Measurements from ENCODE around the gene FGFR3.

GRCh38 chr4:1751155-1751918 is 41.8 kb upstream of the FGFR3 start:
- TF ChIP-seq CTCF (IDR thresholded peaks at IDR 0.05; ENCODE audit: low read length) (no peak), EZH2 (optimal IDR thresholded peaks at IDR 0.05; ENCODE audit: low read depth, low read length) (no peak), EZH2phosphoT487 (IDR thresholded peaks at IDR 0.05; ENCODE audit: low read length) (no peak)
